Stimulated activated CD8-positive, alpha-beta memory T cell treated with anti-CD3 and anti-CD28 coated beads, Interleukin-4, amount 100 ng/mL, for 48 hours (primary cell): ENCODE results near the gene SLIT2.

Experiments used
- DNase-seq: peaks from one replicate; pipeline ENCODE4 v3.0.0-alpha.2; 2020

SLIT2 gene

DNA sequence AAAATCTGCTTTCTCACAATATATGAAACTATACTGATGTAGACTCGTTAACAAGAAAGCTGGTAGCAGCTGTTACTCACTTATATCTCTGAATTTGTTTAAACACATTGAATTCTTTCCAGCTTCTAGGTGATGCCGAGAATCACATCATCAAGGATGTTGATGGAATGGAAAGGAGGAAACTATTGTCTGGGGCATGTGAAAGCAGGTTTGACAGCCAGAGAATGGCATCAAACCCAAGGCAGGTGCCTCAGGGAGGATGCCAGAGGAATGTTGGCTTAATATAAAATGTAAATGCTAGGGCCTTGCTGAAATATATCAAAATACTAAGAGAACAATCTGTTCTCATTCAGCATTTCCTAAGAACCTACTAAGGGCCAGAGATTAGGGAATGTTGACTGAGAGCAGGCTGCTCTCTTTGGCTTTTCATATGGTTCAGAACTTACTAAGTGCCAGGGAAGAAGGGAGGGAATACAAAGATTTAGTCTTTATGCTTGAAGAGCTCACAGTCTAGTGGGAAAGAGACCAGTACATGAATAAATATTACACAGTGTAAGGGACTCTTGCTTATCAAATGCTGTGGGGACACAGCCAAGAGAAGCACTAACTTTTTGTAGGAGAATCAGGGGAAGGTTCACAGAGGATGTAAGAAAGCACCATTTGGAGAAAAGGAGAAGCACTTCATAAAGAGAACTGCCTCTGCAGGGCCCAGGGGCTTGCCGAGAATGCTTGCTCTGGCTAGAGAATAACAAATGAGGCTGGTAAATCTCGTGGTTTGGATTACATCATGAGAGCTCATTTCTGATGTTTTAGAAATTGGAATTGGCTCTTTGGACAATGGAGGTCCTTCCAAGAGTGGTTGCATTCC, 14.7 kb downstream of the SLIT2 start:
- DNase-seq = no peak

DNA sequence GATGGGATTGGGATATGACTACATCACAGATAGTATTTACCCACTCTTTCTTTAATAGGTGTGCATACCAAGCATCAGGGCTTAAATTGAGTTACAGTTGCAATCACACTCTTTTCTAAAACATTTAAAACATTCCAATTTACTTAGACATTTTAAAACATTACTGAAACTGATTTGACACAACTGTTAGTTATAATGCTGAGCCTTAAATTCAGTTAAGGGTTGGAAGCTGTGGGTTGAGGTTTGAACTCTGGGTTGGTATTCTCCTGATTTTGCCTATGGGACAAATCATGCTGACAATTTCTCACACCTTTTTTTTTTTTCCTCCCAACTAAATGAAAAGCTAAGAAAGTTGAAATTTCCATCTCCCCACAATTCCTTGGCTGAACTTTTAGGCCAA, 16.3 kb downstream of the SLIT2 start:
- no peak for DNase-seq

DNA sequence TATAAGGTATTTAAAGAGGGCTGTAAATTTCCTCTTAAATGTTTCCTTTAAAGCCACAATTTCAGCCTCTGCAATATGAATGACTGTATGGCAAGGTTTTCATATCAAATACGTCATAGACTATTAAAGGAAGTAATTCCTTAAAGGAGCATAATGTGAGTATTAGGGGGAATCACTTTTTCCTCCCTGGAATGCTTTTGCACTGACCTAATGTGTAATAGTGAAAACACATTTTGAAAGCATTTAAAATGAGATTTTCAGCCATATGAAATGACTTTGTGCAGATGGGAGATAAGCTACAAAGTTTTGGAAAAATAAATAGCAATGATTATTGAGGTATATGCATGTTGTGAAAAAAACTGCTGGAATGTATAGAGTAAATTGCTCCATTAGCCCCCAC, 17.6 kb downstream of the SLIT2 start:
- no peak for DNase-seq

DNA sequence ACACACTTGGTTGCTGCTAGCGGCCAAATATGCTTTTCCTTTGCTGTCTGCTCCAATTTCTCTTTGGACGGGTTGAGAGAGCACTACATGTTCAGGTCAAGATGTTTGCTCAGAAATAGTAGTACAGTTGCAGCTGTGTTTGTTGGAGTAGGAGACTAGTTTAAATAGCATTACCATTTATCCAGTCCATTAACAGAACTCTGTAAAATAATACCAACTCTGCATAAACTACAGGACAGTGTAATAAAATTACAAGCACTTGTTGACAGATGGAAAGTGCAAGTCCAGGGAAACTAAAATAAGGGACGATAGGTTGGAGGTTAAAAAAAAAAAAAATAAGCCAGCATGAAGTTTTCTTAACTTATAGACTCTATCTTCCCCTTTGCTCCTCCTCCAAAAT, 20.2 kb downstream of the SLIT2 start:
- DNase-seq = no peak

DNA sequence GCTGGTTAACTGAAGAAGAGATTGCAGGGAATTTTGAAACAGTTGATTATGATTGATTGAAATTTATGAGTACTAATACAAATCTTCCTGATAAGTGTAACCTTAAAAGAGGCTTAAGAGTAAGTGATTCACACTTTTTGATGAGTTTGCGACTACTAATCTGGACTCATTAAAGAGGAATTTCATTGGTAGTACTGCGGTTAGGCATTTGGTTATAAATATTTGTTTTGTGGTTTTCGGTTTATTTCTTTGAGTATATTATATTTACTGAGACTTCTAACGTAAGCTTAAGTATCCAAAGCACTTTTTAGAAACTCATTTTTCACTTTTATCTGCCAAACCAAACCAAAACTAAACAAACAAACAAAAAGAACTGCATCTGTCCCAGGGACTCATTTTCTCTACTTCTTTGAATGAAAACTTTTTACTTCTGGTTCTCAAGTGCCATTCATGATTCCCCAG, 20.7 kb downstream of the SLIT2 start:
- DNase-seq = no peak

DNA sequence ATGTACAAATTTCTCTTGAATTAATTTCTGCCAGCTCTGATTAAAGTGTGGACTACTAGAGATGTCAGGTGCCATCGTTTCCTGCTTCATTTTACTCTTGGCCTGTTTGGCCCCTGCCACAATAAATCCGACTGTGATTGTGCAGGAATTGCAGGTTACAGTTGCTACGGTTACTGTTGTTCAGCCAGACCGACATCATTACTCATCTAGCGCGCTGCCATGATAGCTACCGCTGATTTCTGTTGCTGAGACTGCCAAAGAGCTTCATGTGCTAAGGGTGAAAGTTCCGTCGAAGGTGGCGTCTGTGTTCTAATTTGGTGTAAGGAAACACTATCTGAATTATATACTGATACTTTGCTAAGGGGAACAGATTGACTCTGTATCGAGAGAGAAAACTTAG, 22.1 kb downstream of the SLIT2 start:
- DNase-seq = no peak

DNA sequence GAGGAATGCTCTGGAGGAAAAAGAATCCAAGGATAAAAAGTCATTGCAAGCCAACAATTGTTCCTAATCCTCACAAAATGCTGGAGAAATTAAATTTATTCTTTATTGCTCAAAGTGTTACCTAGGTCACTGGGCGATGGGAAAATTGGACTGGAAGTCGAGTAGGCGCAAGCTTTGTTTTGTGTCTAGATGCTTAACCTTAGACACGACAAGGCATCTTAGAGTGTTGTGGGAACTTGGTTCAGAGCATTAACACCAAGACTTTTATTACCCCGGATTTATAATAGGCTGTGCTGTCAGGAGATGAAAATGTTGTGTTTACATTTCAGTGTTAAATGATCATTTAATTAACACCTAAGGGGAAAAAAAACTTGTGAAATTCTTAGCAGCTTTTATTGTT, 25.1 kb downstream of the SLIT2 start:
- no peak for DNase-seq

DNA sequence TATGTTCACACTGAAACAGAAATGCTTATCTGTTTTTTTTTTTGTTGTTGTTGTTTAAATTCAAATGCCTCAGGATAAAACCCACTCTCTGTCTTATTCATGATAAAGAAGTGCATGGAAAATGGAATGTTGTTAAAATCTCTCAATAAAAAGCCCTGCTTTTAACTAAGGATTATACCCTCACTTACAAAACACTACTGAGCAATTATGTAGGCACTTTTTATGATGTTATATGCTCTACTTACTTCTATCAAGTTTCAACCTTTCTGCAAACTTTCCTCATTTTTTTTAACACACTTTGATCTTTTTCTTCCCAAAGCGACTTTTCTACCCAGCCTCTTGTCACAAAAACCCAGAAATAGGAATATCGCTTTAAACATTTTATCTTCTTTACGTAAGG, 26.5 kb downstream of the SLIT2 start:
- no peak for DNase-seq

DNA sequence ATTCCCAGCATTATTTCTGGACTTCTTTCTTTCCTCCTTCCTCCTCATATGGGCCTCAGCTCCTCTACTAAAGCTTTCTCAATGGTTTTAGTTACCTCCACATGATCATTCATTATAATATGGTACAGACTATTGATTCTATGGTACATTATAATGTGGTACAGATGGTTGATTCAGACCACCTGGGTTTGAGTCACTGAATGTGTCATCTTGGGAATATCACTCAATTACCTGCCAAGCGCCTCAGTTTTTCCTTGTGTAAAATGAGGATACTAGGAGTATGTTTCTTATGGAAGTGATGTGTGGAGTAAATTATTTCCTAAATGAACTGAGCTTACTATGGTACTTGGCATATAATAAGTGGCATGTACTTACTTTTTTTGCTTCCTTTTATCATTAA, 27.7 kb downstream of the SLIT2 start:
- DNase-seq = no peak

DNA sequence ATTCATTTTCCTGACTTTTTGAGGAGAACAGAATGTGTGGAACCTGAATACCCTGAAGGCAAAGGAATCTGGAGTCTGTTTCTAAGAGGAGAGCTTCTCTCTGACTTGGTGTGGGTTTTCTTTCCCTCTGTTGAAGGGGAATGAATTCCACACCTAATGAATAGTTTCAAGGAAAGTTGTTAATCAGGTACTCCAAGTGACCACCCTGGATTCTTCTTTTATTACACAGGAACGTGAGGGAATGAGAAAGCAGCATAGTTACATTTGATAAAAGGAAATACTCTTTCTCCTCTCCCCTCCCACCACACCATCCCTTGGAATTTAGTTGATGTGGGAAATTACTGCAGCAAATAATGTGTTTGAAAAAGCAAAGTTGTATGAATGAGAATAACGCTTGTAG, 29.7 kb downstream of the SLIT2 start:
- no peak for DNase-seq

DNA sequence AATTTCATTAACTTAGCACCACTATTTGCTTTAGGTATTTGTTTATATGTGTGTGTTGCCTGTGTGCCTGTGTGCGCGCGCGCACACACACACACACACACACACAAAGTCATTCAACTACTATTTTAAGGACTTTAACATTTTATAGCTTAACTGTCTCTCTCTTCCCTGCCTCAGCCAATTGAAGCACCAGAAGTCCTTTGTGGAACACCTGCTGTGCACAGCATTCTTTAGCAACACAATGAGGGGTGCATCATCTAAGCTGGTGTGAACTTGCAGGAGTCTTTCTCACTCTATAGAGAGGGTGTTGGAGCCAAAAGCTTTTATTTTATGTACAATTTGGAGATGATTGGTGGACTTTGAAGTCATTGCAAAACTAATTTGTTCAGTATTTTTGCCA, 31.3 kb downstream of the SLIT2 start:
- no peak for DNase-seq

DNA sequence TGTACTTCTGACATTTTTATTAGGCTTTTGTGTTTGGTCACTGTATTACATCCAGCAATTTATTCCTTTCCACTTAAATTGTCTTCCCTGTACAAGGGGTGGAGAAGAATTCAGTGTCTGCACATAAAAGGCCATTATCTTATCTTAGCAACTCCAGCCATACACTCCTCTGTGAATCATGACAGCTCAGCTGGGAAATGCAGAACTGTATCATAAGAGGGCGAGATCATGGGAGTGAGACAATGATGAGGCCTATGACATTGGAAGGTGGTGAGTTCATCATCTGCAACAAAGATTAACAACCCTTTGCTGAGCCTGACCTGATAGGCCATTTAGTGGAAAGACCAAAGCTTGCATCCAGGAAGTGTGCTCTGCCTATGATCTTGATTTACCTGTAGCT, 33.3 kb downstream of the SLIT2 start:
- no peak for DNase-seq

DNA sequence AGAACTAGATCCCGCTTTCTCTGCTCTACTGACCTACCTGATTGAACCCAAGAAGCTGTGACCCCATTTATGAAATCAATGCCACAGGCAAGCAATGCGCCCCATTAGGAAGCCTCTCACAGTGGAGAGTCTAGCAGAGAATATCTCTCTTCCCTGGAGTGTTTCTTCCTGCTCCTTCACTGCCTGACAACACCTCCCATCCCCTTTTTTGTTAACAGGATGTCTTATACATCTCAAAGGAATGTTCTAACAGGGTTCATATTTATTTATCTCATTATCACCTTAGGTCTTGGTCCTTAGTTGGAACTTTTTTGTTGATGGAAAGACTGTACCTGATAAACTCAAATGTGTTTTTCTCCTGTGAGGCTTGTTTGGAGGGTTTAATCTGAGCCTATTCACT, 35.5 kb downstream of the SLIT2 start:
- no peak for DNase-seq

DNA sequence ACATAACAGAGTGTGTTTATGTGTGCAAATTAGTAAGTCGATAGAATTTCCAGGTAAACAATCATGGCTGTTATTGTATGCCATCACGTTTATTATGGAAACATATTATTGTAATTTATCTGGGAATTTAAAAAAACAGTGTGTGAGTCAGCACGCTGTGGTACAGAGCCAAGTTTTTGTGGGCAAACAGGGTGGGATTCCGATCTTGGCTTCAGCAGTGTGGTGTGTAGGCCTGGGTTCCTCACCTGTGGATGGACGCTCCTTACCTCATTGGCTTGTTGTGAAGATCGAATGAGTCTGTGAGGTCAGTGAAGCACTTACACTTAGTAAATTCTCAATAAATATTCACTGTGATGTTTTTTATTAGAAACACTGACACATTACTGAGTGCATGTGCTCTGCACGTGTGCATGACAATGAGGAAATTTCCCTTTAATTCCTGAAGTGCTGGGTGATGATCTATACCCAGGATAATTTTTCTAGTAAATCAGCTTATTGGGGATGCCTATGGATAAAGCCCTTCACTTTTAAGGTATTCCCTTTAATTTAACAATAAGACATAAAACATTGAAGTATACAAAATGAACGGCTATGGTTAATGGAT, 36.4 kb downstream of the SLIT2 start:
- DNase-seq = no peak

DNA sequence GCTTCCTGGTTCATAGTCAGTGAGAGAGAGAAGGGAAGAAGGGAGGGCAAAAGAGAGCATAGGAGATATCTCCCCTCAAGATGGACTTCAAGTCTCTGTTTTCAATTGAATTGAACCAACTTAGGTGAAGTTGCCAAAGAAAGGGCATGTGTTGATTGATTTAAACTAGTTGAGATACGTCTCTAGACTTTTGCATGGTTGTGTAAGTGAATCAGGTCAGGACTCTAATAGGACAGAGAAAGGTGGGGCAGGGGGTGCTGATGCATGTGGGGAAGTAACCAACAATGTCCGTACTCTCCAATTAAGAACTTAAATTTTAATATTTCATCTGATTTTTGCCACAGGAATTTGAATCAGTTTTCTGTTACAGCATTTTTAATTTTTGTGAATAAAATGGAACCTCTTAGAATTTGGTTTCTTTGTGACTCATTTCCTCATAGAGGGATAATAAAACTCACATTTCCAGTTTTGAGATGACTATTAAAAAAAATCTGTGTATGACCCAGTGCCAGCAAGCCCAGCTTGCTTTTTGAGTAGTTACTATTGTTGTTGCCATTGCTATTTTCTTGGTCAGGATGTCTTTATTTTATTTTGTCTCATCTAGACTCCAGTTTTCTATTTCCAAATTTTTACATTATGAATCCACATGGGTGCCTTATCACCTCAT, 37.3 kb downstream of the SLIT2 start:
- DNase-seq = no peak

DNA sequence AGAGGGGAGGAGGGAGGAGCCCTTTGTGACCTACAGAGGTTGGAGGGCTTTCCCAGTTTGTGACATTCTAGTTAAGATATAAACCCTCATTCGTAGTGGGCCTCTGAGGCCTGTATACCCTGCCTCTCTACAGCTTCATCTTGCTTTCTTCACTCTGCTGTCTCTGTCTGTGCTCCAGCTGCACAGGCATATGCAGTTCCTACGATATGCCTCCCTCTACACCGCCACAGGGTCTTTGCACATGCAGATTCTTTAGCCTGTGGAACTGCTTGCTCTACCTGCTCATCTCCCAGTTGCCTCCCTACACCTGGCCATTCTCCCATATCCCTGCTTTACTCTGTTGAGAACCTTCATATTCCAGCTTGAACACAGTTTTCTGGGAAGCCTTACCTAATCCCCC, 38.1 kb downstream of the SLIT2 start:
- DNase-seq = no peak

DNA sequence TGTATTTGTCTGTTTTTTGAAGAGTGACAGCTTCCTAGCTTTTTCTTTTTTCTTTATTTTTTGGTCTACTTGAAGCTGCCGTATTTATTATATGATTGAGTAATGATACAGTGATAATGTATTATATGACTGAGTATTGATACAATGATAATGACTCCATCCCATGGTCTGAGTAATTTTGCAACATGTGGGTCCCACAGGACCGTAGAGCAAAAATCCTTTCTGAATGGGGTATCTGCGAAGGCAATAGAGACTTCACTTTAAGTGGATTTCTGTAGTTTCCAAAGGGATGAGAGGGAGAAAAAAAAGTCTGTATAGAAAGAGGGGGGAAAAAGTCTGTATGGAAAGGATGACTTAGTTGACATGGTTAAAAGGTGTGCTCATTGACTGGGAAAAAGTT, 41.0 kb downstream of the SLIT2 start:
- DNase-seq = no peak

DNA sequence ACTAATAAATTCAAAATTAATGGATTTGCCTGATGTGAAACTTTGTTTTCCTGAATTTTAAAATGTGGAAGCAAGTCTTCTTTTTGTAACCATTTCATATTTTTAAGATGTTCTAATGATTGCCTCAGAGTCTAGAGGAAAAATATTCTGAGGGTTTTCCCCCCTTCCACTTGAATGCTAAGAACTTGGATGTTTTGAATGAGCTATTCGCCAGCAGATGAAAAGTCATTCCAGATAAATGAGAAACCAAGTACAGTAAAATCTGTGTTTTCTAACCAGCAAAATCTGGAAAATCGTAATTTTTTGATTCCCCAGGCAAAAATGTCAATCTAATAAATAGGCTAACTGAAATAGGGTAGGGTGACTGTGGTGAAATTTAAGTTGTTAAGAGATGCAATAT, 45.6 kb downstream of the SLIT2 start:
- no peak for DNase-seq

DNA sequence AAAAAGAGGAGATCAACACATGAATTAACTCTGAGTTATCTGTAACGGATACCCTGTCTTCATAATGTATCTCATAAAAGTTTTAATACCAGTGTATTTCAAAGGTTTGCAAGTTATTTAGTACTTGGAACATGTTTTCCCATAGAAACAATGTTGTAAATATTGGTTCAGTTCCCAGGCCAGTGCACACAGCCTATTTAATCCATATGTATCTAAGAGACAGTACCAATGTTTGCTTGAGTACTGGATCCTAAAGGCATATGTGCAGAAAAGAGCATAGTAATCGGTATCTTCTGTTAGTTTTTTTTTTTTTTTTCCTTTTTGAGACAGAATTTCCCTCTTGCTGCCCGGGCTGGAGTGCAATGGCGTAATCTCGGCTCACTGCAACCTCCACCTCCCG, 46.1 kb downstream of the SLIT2 start:
- no peak for DNase-seq

DNA sequence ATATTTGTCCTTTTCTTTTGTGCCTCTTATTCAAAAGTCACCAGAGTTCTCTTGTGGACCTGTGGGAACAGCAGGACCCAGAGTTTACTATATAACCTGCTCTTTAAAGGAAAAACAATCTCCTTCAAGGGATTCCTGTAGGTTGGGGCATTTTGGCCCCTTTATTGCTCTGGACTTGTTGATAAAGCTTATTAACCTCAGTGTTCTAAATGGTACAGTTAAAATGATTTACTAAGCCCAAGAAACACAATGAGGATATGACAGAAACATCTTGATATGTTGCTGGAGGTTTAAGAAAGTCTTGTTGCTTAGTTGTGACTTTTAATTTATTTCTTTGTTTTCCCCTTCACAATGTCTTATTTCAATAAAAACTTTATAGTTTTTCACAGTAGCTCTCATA, 46.8 kb downstream of the SLIT2 start:
- no peak for DNase-seq

DNA sequence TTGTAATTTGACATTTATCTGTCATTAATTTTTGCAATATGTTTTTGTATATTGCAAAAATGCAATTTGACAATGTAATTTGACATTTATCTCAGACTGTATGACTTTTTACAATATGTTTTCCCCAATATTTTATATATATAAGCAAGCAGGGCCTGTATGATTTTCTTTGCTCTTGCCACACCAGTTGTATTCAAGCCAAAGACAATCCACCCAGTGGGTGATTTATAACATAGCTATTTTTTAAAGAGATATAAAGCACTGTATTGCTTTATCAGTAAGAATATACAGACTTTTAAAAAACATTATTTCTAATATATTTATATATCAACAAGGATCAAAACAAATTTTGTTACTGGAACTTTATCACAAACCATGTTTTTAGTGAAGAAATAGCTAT, 47.3 kb downstream of the SLIT2 start:
- no peak for DNase-seq

DNA sequence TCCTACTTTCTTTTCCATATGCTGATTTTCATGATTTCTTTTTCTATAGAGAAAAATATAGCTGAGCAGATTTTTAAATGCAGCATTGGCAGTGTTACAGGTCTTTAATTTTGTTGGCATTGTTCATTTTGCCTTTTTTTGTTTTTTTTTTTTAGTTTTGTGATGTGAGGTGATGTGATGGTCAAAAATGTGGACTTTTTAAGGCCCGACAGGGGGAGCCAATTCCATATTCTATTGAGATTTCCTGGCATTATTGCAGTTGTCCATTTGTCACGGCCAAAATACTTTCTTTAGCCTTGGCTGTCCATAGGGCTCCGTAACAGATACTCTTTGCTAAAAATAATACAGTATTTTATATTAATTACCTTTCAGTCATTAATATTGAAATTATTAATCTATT, 47.8 kb downstream of the SLIT2 start:
- no peak for DNase-seq

DNA sequence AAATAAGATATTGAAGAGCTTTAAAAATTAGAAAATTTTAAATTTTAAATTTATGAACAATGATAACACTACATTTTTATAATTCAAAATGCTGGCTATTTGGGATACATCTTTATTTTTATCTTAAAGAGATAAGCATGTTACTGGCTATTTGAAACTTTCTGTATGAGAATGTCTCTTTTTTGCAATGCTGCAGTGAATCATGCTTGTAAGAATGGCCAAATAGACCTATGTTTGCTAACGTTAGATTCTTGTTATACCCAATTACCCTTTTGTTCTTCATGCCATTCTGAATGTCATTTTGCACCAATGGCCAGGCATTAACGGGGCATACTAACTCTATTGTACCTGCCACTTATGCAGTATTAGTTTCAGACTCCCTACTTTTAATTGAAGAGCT, 49.5 kb downstream of the SLIT2 start:
- no peak for DNase-seq
